ENCODE data around the gene VPREB3.

VPREB3 gene

DNA sequence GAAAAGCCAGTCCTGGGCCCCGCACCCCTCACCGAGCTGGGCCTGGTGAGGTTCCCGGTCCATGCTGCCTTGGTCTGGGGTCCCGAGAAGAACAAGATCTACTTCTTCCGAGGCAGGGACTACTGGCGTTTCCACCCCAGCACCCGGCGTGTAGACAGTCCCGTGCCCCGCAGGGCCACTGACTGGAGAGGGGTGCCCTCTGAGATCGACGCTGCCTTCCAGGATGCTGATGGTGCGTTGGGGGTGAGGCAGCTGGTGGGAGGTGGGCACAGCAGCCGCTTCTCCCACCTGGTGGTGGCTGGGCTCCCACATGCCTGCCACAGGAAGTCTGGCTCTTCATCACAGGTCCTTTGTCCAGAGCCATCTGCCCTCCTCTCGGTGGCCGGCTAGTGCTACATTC lies 28.0 kb upstream of the VPREB3 start:
- H2AFZ ChIP-seq (ENCODE audit: low read length, unreplicated experiment), result no peak overlapping the region
- no peak overlapping the region for H3K27ac ChIP-seq (ENCODE audit: low read depth, low read length)
- no peaks in the 10 kb centered on the region for H3K27me3 ChIP-seq (ENCODE audit: insufficient read depth, low read length)
- no peaks in the 10 kb centered on the region for H3K36me3 ChIP-seq (ENCODE audit: insufficient read depth, low read length)
- peaks cover 14% of the 10 kb centered on the region for H3K4me1 ChIP-seq (ENCODE audit: control insufficient read depth, insufficient read depth, low read length, unreplicated experiment)
- no peaks in the 10 kb centered on the region for H3K79me2 ChIP-seq (ENCODE audit: control insufficient read depth, insufficient read depth, low read length, unreplicated experiment)
- no peak overlapping the region for H3K4me3 ChIP-seq (ENCODE audit: low read depth, low read length)

DNA sequence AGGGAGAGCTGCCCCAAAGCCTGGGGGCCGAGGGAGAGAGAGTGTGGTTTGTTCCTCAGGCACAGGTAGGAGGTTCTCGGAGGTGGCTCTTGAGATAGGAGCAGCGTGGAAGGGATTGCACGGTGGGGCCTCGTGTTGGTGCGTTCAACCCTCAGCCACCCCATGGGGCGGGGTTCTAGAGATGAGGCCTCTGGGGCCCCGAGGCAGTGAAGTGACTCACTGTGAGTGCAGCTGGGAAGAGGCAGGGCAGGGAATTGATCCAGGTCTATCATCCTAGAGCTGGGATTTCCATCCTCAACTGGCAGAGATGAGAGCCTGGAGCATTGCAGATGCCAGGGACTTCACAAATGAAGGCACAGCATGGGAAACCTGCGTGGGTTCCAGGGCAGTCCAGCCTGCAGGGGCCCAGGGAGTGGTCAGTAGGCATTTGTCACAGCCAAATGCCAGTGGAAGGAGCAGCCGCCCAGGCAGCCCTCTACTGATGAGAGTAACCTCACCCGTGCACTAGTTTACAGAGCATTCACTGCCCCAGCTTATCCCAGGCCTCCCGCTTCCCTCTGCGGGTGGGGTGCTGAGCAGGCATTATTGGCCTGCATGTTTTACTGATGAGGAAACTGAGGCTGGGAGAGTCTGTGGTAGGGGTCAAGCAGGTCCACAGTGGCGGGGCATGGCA lies 27.4 kb upstream of the VPREB3 start:
- Histone ChIP-seq H3K4me3 (ENCODE audit: low read depth, low read length) (no peak overlapping the region), H3K79me2 (ENCODE audit: control insufficient read depth, insufficient read depth, low read length, unreplicated experiment) (no peaks in the 10 kb centered on the region), H3K27ac (ENCODE audit: low read depth, low read length) (0 out of 2 replicates have a peak overlapping the region, but pooled peaks have one; percentile 36), H3K27me3 (ENCODE audit: insufficient read depth, low read length) (no peaks in the 10 kb centered on the region), H3K36me3 (ENCODE audit: insufficient read depth, low read length) (no peaks in the 10 kb centered on the region), H2AFZ (ENCODE audit: low read length, unreplicated experiment) (peak overlapping the region; percentile 25), H3K4me1 (ENCODE audit: control insufficient read depth, insufficient read depth, low read length, unreplicated experiment) (peaks cover 14% of the 10 kb centered on the region)

DNA sequence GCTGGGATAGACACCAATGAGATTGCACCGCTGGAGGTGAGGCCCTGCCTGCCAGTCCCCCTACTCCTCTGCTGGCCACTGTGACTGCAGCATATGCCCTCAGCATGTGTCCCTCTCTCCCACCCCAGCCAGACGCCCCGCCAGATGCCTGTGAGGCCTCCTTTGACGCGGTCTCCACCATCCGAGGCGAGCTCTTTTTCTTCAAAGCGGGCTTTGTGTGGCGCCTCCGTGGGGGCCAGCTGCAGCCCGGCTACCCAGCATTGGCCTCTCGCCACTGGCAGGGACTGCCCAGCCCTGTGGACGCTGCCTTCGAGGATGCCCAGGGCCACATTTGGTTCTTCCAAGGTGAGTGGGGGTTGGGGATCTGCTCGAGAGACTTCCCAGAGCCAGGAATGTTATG lies 26.8 kb upstream of the VPREB3 start:
- no peaks in the 10 kb centered on the region for H3K79me2 ChIP-seq (ENCODE audit: control insufficient read depth, insufficient read depth, low read length, unreplicated experiment)
- peak overlapping the region; percentile 25 for H2AFZ ChIP-seq (ENCODE audit: low read length, unreplicated experiment)
- 0 out of 2 replicates have a peak overlapping the region, but pooled peaks have one; percentile 36 for H3K27ac ChIP-seq (ENCODE audit: low read depth, low read length)
- H3K36me3 ChIP-seq (ENCODE audit: insufficient read depth, low read length), result no peaks in the 10 kb centered on the region
- no peaks in the 10 kb centered on the region for H3K27me3 ChIP-seq (ENCODE audit: insufficient read depth, low read length)
- H3K4me3 ChIP-seq (ENCODE audit: low read depth, low read length), result no peak overlapping the region
- H3K4me1 ChIP-seq (ENCODE audit: control insufficient read depth, insufficient read depth, low read length, unreplicated experiment), result peaks cover 9% of the 10 kb centered on the region

DNA sequence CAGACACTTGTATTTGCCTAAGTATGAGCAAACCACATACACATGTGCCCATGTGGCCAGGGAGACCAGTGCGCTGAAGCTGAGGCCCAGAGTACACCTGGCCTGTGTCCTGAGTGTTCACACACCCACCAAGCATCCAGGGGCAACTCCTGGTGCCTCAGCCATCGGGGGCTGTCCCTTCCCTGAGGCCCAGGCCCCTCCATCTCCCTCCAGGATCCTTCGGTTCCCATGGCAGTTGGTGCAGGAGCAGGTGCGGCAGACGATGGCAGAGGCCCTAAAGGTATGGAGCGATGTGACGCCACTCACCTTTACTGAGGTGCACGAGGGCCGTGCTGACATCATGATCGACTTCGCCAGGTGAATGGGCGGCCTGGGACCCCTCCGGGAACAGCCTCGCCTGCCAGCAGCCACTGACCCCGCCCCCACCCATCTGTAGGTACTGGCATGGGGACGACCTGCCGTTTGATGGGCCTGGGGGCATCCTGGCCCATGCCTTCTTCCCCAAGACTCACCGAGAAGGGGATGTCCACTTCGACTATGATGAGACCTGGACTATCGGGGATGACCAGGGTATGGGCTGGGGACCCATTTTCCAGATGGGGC lies 26.0 kb upstream of the VPREB3 start:
- Histone ChIP-seq H3K4me3 (ENCODE audit: low read depth, low read length) (no peak overlapping the region), H3K4me1 (ENCODE audit: control insufficient read depth, insufficient read depth, low read length, unreplicated experiment) (peaks cover 9% of the 10 kb centered on the region), H3K79me2 (ENCODE audit: control insufficient read depth, insufficient read depth, low read length, unreplicated experiment) (no peaks in the 10 kb centered on the region), H3K27ac (ENCODE audit: low read depth, low read length) (no peak overlapping the region), H3K36me3 (ENCODE audit: insufficient read depth, low read length) (no peaks in the 10 kb centered on the region), H3K27me3 (ENCODE audit: insufficient read depth, low read length) (no peaks in the 10 kb centered on the region), H2AFZ (ENCODE audit: low read length, unreplicated experiment) (no peak overlapping the region)

DNA sequence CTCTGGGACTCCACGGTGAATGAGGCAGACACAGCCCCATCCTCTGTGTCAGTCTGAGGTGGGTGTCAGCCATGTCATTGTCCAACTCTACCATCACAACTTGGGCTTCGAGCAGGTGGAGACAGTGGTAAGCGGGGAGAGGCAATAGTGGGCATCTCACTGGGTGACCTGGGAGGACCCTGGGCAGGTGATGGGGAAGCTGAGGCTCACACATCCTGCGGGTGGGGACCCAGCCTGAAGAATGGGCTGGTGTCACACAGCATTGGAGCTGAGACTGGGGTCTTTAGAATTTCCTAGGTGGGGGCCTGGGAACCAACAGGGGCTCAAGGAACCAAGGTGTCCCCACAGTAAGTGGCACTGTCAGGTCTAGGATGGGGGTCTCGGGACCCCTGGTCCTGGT lies 25.5 kb upstream of the VPREB3 start:
- Histone ChIP-seq H3K4me1 (ENCODE audit: control insufficient read depth, insufficient read depth, low read length, unreplicated experiment) (peaks cover 10% of the 10 kb centered on the region), H3K27ac (ENCODE audit: low read depth, low read length) (no peak overlapping the region)

DNA sequence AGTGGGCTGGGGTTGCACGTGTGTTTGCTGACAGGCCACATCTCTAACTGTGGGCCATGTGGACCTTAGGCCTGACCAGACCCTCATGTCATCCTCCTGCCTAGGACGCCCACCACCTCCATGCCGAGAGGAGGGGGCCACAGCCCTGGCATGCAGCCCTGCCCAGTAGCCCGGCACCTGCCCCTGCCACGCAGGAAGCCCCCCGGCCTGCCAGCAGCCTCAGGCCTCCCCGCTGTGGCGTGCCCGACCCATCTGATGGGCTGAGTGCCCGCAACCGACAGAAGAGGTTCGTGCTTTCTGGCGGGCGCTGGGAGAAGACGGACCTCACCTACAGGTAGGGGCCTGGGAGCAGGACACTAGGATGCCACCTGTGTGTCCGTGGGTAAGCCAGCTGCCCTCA lies 24.9 kb upstream of the VPREB3 start:
- no peak overlapping the region for H2AFZ ChIP-seq (ENCODE audit: low read length, unreplicated experiment)
- no peaks in the 10 kb centered on the region for H3K36me3 ChIP-seq (ENCODE audit: insufficient read depth, low read length)
- H3K27me3 ChIP-seq (ENCODE audit: insufficient read depth, low read length), result no peaks in the 10 kb centered on the region
- H3K4me1 ChIP-seq (ENCODE audit: control insufficient read depth, insufficient read depth, low read length, unreplicated experiment), result peaks cover 12% of the 10 kb centered on the region
- no peak overlapping the region for H3K4me3 ChIP-seq (ENCODE audit: low read depth, low read length)
- H3K79me2 ChIP-seq (ENCODE audit: control insufficient read depth, insufficient read depth, low read length, unreplicated experiment), result no peaks in the 10 kb centered on the region
- H3K27ac ChIP-seq (ENCODE audit: low read depth, low read length), result no peak overlapping the region

More for the DNA sequence above, 25.5 kb upstream of the VPREB3 start:
- Histone ChIP-seq H3K27me3 (ENCODE audit: insufficient read depth, low read length) (no peaks in the 10 kb centered on the region), H3K79me2 (ENCODE audit: control insufficient read depth, insufficient read depth, low read length, unreplicated experiment) (no peaks in the 10 kb centered on the region), H2AFZ (ENCODE audit: low read length, unreplicated experiment) (no peak overlapping the region), H3K36me3 (ENCODE audit: insufficient read depth, low read length) (no peaks in the 10 kb centered on the region), H3K4me3 (ENCODE audit: low read depth, low read length) (no peak overlapping the region)

DNA sequence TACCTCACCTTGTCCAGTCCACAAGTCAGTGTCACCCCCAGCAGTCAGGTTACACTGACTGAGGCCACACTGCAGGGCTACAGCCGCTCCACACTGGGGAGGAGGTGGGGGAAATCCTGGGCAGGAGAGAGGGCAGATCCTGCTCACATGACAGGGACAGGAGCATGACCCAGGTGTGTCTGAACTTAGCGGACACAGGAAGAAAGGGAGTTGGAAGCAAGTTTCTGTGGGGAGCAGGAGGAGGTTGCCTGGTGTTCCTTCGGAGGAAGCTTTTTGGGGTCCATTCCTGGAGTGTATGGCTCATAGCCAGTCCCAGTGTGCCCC lies 24.3 kb upstream of the VPREB3 start:
- Histone ChIP-seq H3K4me3 (ENCODE audit: low read depth, low read length) (no peak overlapping the region), H3K27me3 (ENCODE audit: insufficient read depth, low read length) (no peaks in the 10 kb centered on the region), H3K79me2 (ENCODE audit: control insufficient read depth, insufficient read depth, low read length, unreplicated experiment) (no peaks in the 10 kb centered on the region), H3K4me1 (ENCODE audit: control insufficient read depth, insufficient read depth, low read length, unreplicated experiment) (peaks cover 12% of the 10 kb centered on the region), H3K27ac (ENCODE audit: low read depth, low read length) (no peak overlapping the region), H3K36me3 (ENCODE audit: insufficient read depth, low read length) (no peaks in the 10 kb centered on the region), H2AFZ (ENCODE audit: low read length, unreplicated experiment) (no peak overlapping the region)

DNA sequence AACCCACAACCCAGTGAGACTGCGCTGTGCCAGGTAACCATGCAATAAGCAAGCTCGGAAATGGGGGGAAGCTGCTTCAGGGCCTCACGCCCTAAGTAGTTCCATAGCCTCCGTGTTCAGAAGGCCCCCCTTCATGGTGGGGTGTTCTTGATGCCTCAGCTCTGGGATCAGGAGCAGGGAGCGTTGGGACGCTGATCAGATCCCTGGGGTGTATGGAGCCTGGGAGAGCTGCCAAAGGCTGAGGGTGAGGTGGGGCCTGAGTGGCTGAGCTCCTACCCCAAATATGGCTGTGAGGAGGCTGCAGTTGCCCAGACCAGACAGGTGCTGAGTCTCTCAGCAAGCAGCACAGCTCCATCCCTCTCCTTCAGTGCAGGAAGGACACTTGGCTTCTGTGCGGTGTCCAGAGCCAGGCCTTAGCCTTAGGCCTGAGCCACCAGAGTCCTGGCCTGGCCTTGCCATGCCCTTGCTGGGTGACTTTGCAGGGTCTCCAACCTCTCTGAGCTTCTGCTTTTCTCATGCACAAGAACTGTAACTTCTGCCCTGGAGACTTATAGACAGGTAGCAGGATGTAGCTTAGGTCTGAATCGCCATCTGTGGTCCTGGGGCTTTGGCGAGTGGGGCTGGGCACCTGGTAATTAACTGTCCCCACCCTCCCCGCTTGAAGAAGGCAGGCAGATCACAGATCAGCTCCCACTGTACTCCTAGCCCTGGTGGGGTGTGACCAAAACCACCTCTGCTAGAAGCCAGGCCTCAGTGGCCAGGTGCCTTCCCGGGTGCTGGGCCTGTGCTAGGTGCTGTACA lies 23.8 kb upstream of the VPREB3 start:
- peaks cover 12% of the 10 kb centered on the region for H3K4me1 ChIP-seq (ENCODE audit: control insufficient read depth, insufficient read depth, low read length, unreplicated experiment)
- no peaks in the 10 kb centered on the region for H3K79me2 ChIP-seq (ENCODE audit: control insufficient read depth, insufficient read depth, low read length, unreplicated experiment)
- H3K27me3 ChIP-seq (ENCODE audit: insufficient read depth, low read length), result no peaks in the 10 kb centered on the region
- no peaks in the 10 kb centered on the region for H3K36me3 ChIP-seq (ENCODE audit: insufficient read depth, low read length)
- H3K27ac ChIP-seq (ENCODE audit: low read depth, low read length), result no peak overlapping the region
- no peak overlapping the region for H3K4me3 ChIP-seq (ENCODE audit: low read depth, low read length)
- H2AFZ ChIP-seq (ENCODE audit: low read length, unreplicated experiment), result no peak overlapping the region

DNA sequence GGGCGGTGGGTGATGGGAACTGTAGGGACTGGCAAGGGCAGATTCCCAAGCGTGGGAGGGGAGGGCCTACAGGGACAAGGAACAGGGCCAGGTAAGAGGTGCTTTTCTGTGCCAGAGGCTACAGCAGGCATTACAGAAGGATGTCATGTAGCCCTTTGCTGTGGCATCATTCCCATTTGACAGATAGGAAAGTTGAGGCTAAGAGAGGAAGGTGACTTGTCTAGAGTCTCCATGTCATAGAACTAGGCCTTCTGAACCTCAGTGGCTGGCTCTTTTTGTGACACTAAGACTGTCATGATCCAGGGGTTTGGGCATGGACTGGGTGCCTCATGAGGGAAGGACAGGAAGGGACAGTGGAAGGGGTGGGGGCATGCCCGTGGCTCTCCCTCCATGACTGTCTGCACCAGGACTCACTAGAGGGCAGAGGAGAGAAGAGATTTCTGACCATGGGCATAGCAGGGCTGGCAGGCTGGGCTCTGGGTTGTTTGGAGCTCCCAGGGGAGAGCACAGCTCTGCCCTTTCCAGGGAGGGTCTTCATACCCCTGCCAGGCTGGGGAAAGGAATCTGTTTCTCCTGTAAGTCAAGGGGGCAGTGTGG lies 21.7 kb upstream of the VPREB3 start:
- no peaks in the 10 kb centered on the region for H3K79me2 ChIP-seq (ENCODE audit: control insufficient read depth, insufficient read depth, low read length, unreplicated experiment)
- H3K36me3 ChIP-seq (ENCODE audit: insufficient read depth, low read length), result no peaks in the 10 kb centered on the region

DNA sequence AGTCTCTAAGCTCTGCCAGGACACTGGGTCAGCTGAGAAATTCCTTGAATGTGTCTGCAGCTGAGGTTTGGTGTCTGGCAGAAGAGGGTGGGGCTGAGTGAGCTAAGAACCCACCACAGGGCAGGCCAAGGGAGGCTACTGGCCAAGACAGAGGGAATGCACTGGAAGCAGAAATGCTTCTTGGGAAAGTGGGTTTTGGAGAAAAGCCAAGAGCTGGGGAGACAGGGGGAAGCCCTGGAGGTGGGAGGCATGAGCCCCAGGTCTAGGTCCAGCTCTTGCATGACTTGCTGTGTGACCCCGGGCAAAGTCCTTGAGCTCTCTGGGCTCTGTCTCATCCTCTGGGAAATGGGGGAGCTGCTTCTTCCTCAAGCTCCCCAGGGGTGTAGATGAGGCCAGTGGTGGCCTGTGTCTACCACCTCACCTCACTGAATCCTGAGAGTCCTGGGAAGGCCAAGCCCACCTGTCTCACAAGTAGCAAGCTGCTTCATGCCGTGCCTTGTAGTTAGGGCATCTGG lies 20.8 kb upstream of the VPREB3 start:
- Histone ChIP-seq H3K79me2 (ENCODE audit: control insufficient read depth, insufficient read depth, low read length, unreplicated experiment) (no peaks in the 10 kb centered on the region), H3K4me3 (ENCODE audit: low read depth, low read length) (no peak overlapping the region), H2AFZ (ENCODE audit: low read length, unreplicated experiment) (no peak overlapping the region), H3K27me3 (ENCODE audit: insufficient read depth, low read length) (no peaks in the 10 kb centered on the region), H3K4me1 (ENCODE audit: control insufficient read depth, insufficient read depth, low read length, unreplicated experiment) (peaks cover 3% of the 10 kb centered on the region), H3K27ac (ENCODE audit: low read depth, low read length) (no peak overlapping the region), H3K36me3 (ENCODE audit: insufficient read depth, low read length) (no peaks in the 10 kb centered on the region)

More for the DNA sequence above, 21.7 kb upstream of the VPREB3 start:
- Histone ChIP-seq H2AFZ (ENCODE audit: low read length, unreplicated experiment) (no peak overlapping the region), H3K4me3 (ENCODE audit: low read depth, low read length) (no peak overlapping the region), H3K27ac (ENCODE audit: low read depth, low read length) (no peak overlapping the region), H3K27me3 (ENCODE audit: insufficient read depth, low read length) (no peaks in the 10 kb centered on the region), H3K4me1 (ENCODE audit: control insufficient read depth, insufficient read depth, low read length, unreplicated experiment) (peaks cover 3% of the 10 kb centered on the region)

Data from ACC112 (cell line).